Erythroblast (primary cell): Measurements from ENCODE around the gene ANKRD33B.
"Not testable (repeated sequence)": the region's sequence is repeated elsewhere in the genome, so short reads cannot be mapped to it uniquely, and the experiment has no call there.

ENCODE experiments used
- DNase-seq, 2 experiments: peaks; one replicate each; lab custom pipeline; 2025; lab: John Stamatoyannopoulos, UW
- GATA1 ChIP-seq: IDR thresholded peaks from 2 replicates; pipeline ENCODE4 v1.6.1; 2011; ENCODE audit warnings: low read depth, mild to moderate bottlenecking, control low read depth, low read length, moderate library complexity
- POLR2A ChIP-seq: IDR thresholded peaks from 2 replicates; pipeline ENCODE4 v1.6.1; 2011; ENCODE audit warnings: mild to moderate bottlenecking, low read length

The ANKRD33B gene

DNA sequence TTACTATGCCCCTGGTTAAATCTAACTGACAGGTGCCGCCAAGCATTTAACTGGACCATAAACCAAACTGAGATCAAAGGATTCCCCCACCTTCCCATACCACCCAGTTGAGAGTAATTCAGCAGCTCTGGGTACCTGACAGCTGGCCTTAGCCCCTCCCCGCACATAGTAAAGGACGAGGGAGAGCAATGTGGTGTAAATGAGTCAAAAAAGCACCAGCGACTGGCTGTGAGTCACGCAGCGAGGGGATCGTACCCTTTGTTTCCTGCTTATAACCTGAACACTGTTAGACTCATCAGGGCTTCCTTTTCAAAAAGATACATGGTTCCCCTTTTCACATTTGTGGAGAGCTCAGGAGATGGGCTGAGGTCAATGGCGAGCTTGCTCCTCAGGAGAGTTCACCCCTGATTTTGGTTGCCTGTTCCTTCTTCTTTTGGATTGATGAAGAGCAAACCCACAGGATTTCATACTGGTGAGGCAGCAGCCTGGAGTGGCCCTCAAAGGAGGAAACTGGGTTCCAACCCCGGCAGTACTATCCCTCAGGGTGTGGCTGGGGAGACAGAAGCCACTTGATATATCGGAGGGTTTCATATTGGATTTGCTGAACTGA, 71.5 kb downstream of the ANKRD33B start:
- DNase-seq = no peak
- no peak for TF ChIP-seq GATA1
- no peak for TF ChIP-seq POLR2A

DNA sequence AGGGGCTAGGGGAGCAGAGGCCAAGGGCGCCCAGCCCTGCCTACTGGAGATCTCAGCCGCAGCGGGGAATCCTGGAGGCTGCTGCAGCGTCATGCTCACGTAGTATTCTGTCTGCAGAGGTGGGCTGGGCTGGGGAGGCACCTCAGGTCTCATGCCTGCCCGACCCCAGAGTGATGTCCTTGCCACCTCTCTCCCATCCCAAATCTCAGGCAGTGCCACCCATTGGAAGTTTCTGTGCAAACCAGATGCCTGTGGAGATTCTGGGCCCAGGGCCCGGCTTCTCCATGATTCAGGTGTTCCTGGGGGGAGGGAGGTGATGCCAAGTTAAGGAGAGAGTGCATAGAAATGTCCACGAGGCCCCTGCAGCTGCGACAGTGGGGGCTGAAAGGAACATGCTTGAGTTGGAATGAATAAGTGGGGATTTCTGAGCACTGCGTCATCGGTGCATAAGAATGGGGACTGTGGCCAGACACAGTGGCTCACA, 72.0 kb downstream of the ANKRD33B start:
- DNase-seq = no peak

DNA sequence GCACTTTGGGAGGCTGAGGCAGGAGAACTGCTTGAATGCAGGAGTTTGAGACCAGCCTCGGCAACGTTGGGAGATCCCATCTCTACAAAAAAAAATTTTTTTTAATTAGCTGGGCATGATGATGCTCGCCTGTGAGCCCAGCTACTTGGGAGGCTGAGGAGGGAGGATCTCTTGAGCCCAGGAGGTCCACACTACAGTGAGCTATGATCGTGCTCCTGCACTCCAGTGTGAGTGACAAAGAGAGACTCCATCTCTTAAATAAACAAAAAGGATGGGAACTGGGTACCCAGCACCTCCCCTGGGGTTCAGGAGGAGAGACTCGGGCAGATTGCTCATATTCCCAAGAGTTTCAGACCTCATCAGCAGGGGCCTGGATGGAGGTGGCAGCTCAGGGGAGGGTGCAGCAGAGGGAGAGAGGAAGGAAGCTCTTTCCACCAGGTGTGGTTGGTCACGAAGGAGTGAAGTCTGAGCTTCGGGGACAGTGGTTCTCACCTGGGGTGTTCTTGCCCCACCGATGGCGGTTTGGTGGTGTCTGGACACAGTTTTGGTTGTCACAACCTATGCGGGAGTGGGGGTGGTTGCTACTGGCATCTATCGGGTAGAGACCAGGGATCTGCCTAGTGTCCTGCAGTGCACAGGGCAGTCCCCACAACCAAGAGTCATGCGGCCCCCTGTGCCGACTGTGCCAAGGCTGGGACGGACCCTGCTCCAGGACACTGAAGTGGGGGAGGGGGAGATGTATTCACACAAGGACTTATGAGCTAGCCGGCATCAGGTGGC, 72.7 kb downstream of the ANKRD33B start:
- DNase-seq = no peak
- TF ChIP-seq POLR2A (no peak), GATA1 (no peak)

More for the DNA sequence above, 72.0 kb downstream of the ANKRD33B start:
- no peak for TF ChIP-seq GATA1
- no peak for TF ChIP-seq POLR2A

DNA sequence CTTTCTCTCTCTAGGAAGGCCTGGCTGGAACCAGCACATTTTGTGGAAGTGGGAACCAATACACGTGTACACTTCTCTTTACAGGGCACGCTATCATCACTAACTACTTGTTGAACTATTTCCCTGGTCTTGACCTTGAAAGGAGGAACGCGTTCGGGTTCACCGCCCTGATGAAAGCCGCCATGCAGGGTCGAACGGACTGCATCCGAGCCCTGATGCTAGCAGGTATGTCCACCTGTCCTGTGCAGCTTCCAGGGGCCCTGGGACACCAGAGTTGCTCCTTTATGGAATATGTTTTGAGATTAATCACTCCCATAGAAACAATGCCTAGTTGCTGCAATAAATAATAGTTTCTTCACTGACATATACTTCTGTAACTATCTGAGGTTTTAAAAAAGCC, 74.1 kb downstream of the ANKRD33B start:
- TF ChIP-seq GATA1 = no peak
- TF ChIP-seq POLR2A = no peak
- DNase-seq = no peak

DNA sequence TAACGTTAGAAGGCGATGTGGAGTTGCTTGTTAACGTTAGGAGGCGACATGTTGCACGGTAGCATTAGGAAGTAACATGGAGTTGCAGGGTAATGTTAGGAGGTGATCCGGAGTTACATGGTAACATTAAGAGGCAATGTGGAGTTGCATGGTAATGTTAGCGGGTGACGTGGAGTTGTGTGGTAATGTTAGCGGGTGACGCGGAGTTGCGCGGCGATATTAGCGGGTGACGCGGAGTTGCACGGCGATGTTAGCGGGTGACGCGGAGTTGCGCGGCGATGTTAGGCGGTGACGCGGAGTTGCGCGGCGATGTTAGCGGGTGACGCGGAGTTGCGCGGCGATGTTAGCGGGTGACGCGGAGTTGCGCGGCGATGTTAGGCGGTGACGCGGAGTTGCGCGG, 74.9 kb downstream of the ANKRD33B start:
- not testable (repeated sequence) for DNase-seq

DNA sequence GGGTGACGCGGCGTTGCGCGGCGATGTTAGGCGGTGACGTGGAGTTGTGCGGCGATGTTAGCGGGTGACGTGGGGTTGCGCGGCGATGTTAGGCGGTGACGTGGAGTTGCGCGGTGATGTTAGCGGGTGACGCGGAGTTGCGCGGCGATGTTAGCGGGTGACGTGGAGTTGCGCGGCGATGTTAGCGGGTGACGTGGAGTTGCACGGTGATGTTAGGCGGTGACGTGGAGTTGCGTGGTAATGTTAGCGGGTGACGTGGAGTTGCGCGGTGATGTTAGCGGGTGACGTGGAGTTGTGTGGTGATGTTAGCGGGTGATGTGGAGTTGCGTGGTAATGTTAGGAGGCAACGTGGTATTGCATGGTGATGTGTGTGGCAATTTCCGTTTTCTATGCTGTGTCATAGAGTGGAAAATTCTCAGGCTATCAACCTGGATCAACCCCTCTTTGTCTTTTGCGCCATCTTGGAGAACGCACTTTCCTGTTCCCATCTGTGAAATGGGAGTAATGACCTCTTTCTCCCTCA, 76.0 kb downstream of the ANKRD33B start:
- TF ChIP-seq POLR2A (no peak), GATA1 (no peak)
- DNase-seq = no peak

DNA sequence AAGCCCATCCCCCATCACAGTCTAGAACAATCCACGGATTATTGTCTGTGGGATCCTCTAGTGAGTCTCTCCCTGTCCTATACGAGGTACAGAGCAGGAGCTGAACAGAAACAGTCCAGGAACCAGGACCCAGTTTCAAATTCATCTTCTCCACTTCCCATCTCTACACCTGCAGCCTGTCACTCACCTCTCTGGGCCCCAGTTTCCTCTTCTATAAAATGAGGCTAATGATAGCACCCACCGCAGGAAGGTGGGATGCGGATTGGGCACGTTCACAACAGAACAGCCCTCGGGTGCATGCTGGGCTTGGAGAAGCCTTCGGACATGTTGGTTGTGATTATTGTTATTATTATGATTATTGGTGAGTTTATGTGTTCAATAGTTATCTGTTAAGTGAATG, 78.5 kb downstream of the ANKRD33B start:
- no peak for TF ChIP-seq GATA1
- TF ChIP-seq POLR2A = no peak
- DNase-seq = no peak

DNA sequence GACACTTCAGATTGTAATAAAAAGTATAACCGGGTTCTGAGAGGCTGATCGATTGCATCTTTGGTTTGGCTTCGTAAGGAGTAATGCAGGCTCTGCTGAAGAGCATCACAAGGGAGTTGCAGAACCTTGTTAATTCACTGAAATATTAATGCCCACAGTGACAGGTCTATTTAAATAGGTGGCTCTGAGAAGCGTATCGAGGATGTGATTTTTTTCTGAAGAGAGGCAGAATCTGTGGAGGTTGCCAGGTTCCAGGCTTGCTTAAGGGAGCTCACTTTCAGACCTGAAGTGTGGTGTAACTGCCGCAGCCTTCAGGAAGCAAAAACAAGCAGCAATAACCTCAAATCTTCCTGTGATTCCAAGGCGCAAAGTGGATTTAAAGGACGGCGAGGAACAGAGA, 80.3 kb downstream of the ANKRD33B start:
- DNase-seq = no peak
- no peak for TF ChIP-seq POLR2A
- no peak for TF ChIP-seq GATA1

DNA sequence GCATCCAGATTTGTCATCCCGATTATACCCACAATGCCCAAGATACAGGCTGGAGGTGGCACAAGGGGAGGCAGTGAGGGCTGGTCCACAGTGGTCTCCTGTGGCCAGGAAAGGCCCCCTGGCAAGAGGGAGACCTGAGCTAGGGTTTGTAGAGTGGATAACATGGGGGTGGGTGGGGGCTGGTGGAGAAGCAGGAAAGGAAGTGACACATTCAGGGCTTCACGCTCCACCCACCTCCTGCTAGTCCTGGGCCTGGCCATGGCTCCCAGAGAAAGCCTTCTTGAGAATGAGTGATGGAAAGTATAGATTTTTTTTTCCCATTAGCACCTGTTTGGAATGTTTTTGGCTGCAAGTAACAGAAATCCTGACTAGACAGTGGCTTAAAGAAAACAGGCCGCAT, 81.3 kb downstream of the ANKRD33B start:
- TF ChIP-seq POLR2A (no peak), GATA1 (no peak)
- no peak for DNase-seq

DNA sequence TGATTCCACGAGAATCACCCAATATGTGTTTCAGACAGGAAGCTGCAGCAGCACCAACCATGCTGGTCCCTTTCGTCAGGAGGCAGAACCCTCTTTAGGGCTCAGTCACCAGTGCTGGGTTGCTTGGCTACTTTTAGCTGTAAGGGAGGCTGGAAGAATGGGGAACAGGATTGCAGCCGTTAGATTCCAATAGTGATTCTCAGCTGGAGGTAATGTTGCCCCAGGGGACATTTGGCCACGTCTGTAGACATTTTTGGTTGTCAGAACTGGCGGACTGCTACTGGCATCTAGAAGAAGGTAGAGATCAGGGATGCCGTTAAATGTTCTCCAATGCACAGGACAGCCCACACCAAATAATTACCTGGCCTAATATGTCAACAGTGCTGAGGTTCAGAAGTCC, 81.8 kb downstream of the ANKRD33B start:
- no peak for TF ChIP-seq POLR2A
- no peak for TF ChIP-seq GATA1
- DNase-seq = no peak

DNA sequence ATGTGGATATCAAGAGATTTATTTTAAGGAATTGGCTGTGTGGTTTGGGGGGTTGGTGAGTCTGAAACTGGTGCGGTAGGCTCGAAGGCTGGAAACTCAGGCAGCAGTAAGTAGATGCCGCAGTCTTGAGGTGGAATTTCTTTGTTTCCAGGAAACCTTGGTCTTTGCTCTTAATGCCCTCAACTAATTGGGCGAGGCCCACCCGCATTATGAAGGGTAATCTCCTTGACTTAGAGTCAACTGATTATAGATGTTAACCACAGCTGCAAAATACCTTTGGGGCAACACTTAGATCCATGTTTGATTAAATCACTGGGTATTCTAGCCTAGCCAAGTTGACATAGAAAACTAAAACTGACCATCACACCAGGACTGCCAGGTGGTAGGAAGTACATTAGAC, 83.8 kb downstream of the ANKRD33B start:
- no peak for TF ChIP-seq GATA1
- DNase-seq = no peak

DNA sequence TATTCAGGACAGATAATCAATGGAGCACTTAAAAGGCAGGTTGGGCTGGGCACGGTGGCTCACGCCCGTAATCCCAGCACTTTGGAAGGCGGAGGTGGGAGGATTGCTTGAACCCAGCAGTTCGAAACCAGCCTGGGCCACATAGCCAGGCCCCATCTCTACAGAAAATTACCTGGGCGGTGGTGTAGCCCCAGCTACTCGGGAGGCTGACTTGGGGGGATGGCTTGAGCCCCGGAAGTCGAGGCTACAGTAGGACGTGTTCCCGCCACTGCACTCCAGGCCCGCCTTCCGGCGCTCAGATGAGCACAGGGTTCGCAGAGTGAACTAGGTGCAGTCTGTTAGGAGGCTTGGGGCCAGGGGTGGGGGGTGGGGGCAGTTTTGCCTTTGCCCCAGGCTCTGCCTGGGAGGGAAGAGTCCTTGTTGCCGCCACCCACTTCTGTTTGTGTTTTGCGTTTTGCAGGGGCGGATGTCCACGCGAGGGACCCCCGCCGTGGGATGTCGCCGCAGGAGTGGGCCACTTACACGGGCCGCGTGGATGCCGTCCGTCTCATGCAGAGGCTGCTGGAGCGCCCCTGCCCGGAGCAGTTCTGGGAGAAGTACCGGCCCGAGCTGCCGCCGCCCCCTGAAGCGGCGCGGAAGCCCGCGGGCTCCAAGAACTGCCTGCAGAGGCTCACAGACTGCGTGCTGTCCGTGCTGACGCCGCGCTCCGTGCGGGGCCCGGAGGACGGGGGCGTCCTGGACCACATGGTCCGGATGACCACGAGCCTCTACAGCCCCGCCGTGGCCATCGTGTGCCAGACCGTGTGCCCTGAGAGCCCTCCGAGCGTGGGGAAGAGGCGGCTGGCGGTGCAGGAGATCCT, 85.2 kb downstream of the ANKRD33B start:
- no peak for DNase-seq
- no peak for TF ChIP-seq GATA1

DNA sequence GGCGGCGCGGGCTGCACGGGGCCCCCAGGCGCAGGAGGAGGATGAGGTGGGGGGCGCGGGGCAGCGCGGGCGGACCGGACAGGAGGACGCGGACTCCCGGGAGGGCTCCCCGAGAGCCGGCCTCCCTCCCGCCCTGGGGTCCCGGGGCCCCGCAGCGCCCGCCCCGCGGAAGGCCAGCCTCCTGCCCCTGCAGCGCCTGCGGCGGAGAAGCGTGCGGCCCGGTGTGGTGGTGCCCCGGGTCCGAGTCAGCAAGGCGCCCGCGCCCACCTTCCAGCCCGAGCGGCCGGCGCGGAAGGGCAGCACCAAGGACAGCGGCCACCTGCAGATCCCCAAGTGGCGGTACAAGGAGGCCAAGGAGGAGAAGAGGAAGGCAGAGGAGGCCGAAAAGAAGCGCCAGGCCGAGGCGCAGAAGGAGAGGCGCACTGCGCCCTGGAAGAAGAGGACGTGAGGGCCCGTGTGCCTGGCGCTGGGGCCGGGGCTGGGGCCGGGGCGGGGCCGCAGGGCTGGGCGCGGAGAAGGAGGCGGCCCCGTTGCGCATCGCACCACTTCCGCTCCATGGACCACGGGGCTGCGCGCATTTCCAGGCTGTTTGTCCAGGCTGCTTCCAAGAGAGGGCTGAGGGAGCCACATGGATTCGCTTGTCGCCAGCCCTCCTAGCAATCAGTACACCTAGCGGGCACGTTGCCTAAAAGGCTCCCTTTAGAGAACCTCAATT, 86.0 kb downstream of the ANKRD33B start:
- no peak for DNase-seq
- TF ChIP-seq GATA1 (no peak), POLR2A (no peak)

DNA sequence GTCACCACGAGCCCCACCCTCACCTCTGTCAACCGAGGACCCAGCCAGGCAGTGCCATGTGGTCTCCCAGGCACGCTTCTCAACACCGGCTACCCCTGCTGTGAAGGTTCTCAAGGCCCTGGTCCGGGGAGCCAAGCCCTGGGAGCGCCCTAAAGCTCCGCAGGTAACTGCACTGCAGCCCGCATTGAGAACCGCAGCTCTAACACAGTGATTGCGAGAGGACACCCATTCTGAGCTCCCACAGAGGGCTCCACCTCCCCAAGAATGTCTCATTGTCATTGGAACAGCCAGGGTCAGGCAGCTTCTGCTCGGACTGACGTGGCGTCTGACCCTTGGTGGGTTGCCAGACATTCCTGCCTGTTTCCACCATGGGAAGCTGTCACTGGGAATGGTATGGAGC, 88.3 kb downstream of the ANKRD33B start:
- no peak for TF ChIP-seq GATA1
- TF ChIP-seq POLR2A = no peak
- DNase-seq = no peak
